ES-I3 (cell line): ENCODE measurements around the gene LRRC72.
"Not testable (repeated sequence)": the region's sequence is repeated elsewhere in the genome, so short reads cannot be mapped to it uniquely, and the experiment has no call there.

Source experiments
- H3K36me3 ChIP-seq: 2 replicates; pipeline ENCODE4 v1.6.1; 2013; ENCODE audit warnings: mild to moderate bottlenecking, low read length, control low read depth, moderate library complexity; ENCODE audit not compliant: insufficient read depth
- H3K4me1 ChIP-seq: 2 replicates; pipeline ENCODE4 v1.6.1; 2013; ENCODE audit warnings: mild to moderate bottlenecking, control low read depth, low read length; ENCODE audit not compliant: insufficient read depth
- H3K9ac ChIP-seq: 2 replicates; pipeline ENCODE4 v1.6.1; 2013; ENCODE audit warnings: low read depth, mild to moderate bottlenecking, low read length, moderate library complexity
- H3K9me3 ChIP-seq: 2 replicates; pipeline ENCODE4 v1.6.1; 2013; ENCODE audit warnings: mild to moderate bottlenecking, low read length, moderate library complexity; ENCODE audit not compliant: control insufficient read depth, insufficient read depth

Gene LRRC72

GRCh38 chr7:16526742-16527540 is at the start of gene LRRC72:
LRRC72 (plus strand) TSS chr7:16526825; CDS start chr7:16526953, 128 bp downstream.
- H3K4me1 ChIP-seq, result no peaks in the 10 kb centered on the region
- H3K36me3 ChIP-seq, result no peaks in the 10 kb centered on the region
- no peak within 1 kb of the TSS for H3K9ac ChIP-seq
- H3K9me3 ChIP-seq, result no peaks in the 10 kb centered on the region

- no peaks in the 10 kb centered on the region for H3K4me1 ChIP-seq
- no peaks in the 10 kb centered on the region for H3K9me3 ChIP-seq
- no peak overlapping the region for H3K9ac ChIP-seq
- H3K36me3 ChIP-seq, result no peaks in the 10 kb centered on the region
Measured at GRCh38 chr7:16479161-16479560, 47.5 kb upstream of the LRRC72 start.

GRCh38 chr7:16479591-16479990 is 47.0 kb upstream of the LRRC72 start:
- no peaks in the 10 kb centered on the region for H3K9me3 ChIP-seq
- H3K4me1 ChIP-seq, result no peaks in the 10 kb centered on the region; the same call in 1 of the 2 replicates
- no peaks in the 10 kb centered on the region for H3K36me3 ChIP-seq
- H3K9ac ChIP-seq, result no peak overlapping the region

- no peaks in the 10 kb centered on the region for H3K36me3 ChIP-seq
- H3K9ac ChIP-seq, result no peak overlapping the region
- peaks cover 4% of the 10 kb centered on the region for H3K4me1 ChIP-seq
- no peaks in the 10 kb centered on the region for H3K9me3 ChIP-seq
Measured at GRCh38 chr7:16484453-16485158, 42.0 kb upstream of the LRRC72 start.

- H3K9me3 ChIP-seq, result no peaks in the 10 kb centered on the region
- no peaks in the 10 kb centered on the region for H3K4me1 ChIP-seq
- no peak overlapping the region for H3K9ac ChIP-seq
- no peaks in the 10 kb centered on the region for H3K36me3 ChIP-seq
Measured at GRCh38 chr7:16491148-16491547, 35.5 kb upstream of the LRRC72 start.

- no peak overlapping the region for H3K9ac ChIP-seq
- no peaks in the 10 kb centered on the region for H3K4me1 ChIP-seq
- no peaks in the 10 kb centered on the region for H3K36me3 ChIP-seq
- H3K9me3 ChIP-seq, result no peaks in the 10 kb centered on the region
Measured at GRCh38 chr7:16492513-16493062, 34.0 kb upstream of the LRRC72 start.

GRCh38 chr7:16493266-16493665 is 33.4 kb upstream of the LRRC72 start:
- H3K4me1 ChIP-seq, result no peaks in the 10 kb centered on the region
- no peaks in the 10 kb centered on the region for H3K9me3 ChIP-seq
- H3K9ac ChIP-seq, result no peak overlapping the region
- H3K36me3 ChIP-seq, result no peaks in the 10 kb centered on the region

GRCh38 chr7:16494551-16494950 is 32.1 kb upstream of the LRRC72 start:
- Histone ChIP-seq H3K9me3 (no peaks in the 10 kb centered on the region), H3K36me3 (no peaks in the 10 kb centered on the region), H3K9ac (no peak overlapping the region), H3K4me1 (no peaks in the 10 kb centered on the region)

GRCh38 chr7:16494955-16495719 is 31.5 kb upstream of the LRRC72 start:
- H3K4me1 ChIP-seq, result no peaks in the 10 kb centered on the region
- H3K36me3 ChIP-seq, result no peaks in the 10 kb centered on the region
- H3K9ac ChIP-seq, result no peak overlapping the region
- H3K9me3 ChIP-seq, result no peaks in the 10 kb centered on the region

GRCh38 chr7:16498122-16498521 is 28.5 kb upstream of the LRRC72 start:
- H3K9ac ChIP-seq, result no peak overlapping the region
- H3K36me3 ChIP-seq, result no peaks in the 10 kb centered on the region
- no peaks in the 10 kb centered on the region; the same call in 1 of the 2 replicates for H3K9me3 ChIP-seq
- no peaks in the 10 kb centered on the region for H3K4me1 ChIP-seq

- Histone ChIP-seq H3K4me1 (peaks cover 6% of the 10 kb centered on the region; the same call in 1 of the 2 replicates), H3K9ac (no peak overlapping the region), H3K36me3 (no peaks in the 10 kb centered on the region), H3K9me3 (no peaks in the 10 kb centered on the region; the same call in 1 of the 2 replicates)
Measured at GRCh38 chr7:16502303-16502702, 24.3 kb upstream of the LRRC72 start.

GRCh38 chr7:16504019-16504418 is 22.6 kb upstream of the LRRC72 start:
- no peaks in the 10 kb centered on the region for H3K36me3 ChIP-seq
- H3K9me3 ChIP-seq, result no peaks in the 10 kb centered on the region; the same call in 1 of the 2 replicates
- peaks cover 6% of the 10 kb centered on the region; the same call in 1 of the 2 replicates for H3K4me1 ChIP-seq
- H3K9ac ChIP-seq, result no peak overlapping the region

GRCh38 chr7:16506422-16506821 is 20.2 kb upstream of the LRRC72 start:
- not testable (repeated sequence) for H3K4me1 ChIP-seq, H3K9ac ChIP-seq, H3K9me3 ChIP-seq, H3K36me3 ChIP-seq

- Histone ChIP-seq H3K9me3 (no peaks in the 10 kb centered on the region), H3K4me1 (0 out of 2 replicates have a peak, but pooled peaks cover 6% of the 10 kb centered on the region), H3K36me3 (no peaks in the 10 kb centered on the region)
Measured at GRCh38 chr7:16509829-16510228, 16.8 kb upstream of the LRRC72 start.

More at GRCh38 chr7:16509829-16510228, 16.8 kb upstream of the LRRC72 start:
- no peak overlapping the region for H3K9ac ChIP-seq
